ENCODE measurements around the gene AHCYL2.
"Not testable (repeated sequence)": the region's sequence is repeated elsewhere in the genome, so short reads cannot be mapped to it uniquely, and the experiment has no call there.

AHCYL2 gene

DNA sequence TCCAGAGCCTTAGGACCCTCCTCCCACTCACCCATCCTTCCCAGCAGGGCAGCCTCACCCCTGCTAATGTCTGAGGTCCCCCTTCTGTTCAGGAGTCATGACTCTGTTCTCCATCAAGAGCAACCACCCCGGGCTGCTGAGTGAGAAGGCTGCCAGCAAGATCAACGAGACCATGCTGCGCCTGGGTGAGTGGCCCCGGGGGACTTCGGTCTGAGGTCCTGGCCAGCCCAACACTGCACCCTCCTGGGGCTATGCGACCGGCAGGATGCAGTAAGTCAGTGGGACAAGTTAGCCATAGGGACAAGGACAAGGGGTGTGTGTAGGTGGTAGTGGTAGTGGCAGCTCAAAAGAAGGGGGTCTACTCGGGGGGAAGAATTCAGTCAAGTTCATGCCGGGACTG lies 16.2 kb upstream of the AHCYL2 start:
- in situ Hi-C loops (cut with HindIII; ENCODE audit: low sequenced_read_pairs) = no loop called here

- in situ Hi-C loops (cut with HindIII; ENCODE audit: low sequenced_read_pairs) = no loop called here
Observed at GRCh38 chr7:129209067-129209926, 15.5 kb upstream of the AHCYL2 start.

DNA sequence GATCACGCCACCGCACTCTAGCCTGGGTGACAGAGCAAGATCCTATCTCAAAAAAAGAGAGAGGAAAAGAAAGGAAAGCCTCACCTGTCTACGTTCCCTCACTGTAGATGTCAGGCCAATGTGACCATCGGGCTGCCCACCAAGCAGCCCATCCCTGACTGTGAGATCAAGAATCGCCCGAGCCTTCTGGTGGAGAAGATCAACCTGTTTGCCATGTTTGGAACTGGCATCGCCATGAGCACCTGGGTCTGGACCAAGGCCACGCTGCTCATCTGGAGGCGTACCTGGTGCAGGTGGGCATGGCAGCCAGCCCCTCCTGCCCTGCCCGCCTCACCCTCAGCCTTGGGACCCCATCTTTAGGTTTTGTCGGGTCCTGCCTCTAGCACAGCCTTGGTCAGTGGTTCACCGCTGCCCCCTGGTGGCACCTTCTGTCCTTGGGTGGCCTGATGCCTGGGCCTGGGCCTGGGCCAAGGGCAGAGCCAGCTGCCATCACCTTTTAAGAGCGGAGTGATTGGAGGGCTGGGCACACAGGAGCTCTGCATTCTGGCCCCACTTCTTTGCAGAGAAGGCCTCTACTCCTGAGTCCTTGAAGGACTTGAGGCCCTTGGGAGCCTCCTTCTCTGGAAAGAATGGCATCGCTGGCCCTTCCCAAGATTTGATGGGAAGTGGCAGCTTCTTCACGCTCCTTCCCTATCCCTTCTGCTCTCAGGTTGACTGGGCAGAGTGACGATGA lies 14.4 kb upstream of the AHCYL2 start:
- in situ Hi-C loops (cut with HindIII; ENCODE audit: low sequenced_read_pairs) = loop anchor here (5.0 kb wide), 1 partner anchor 87 kb away; no protein-coding TSS in a partner anchor

GRCh38 chr7:129210989-129211312 lies 13.9 kb upstream of the AHCYL2 start:
- in situ Hi-C loops (cut with HindIII; ENCODE audit: low sequenced_read_pairs) = loop anchor here (5.0 kb wide), 1 partner anchor 86 kb away; no protein-coding TSS in a partner anchor

DNA sequence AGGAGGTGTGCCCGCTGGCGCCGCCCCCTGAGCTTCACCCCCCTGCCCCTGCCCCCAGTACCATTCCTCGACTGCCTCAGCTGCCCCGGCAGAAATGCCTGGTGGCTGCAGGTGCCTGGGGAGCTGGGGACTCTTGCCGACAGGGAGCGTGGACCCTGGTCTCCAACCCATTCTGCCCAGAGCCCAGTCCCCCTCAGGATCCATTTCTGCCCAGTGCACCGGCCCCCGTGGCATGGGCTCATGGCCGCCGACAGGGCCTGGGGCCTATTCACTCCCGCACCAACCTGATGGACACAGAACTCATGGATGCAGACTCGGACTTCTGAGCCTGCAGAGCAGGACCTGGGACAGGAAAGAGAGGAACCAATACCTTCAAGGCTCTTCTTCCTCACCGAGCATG lies 12.7 kb upstream of the AHCYL2 start:
- in situ Hi-C loops (cut with HindIII; ENCODE audit: low sequenced_read_pairs) = loop anchor here (5.0 kb wide), 1 partner anchor 85 kb away; no protein-coding TSS in a partner anchor

DNA sequence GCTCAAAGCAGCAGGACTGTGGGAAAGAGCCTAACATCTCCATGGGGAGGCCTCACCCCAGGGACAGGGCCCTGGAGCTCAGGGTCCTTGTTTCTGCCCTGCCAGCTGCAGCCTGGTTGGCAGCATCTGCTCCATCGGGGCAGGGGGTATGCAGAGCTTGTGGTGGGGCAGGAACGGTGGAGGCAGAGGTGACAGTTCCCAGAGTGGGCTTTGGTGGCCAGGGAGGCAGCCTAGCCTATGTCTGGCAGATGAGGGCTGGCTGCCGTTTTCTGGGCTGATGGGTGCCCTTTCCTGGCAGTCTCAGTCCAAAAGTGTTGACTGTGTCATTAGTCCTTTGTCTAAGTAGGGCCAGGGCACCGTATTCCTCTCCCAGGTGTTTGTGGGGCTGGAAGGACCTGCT lies 12.2 kb upstream of the AHCYL2 start:
- in situ Hi-C loops (cut with HindIII; ENCODE audit: low sequenced_read_pairs) = loop anchor here (5.0 kb wide), 1 partner anchor 85 kb away; no protein-coding TSS in a partner anchor

- in situ Hi-C loops (cut with HindIII; ENCODE audit: low sequenced_read_pairs) = loop anchor here (5.0 kb wide), 1 partner anchor 83 kb away; no protein-coding TSS in a partner anchor
Observed at GRCh38 chr7:129213828-129214227, 11.0 kb upstream of the AHCYL2 start.

DNA sequence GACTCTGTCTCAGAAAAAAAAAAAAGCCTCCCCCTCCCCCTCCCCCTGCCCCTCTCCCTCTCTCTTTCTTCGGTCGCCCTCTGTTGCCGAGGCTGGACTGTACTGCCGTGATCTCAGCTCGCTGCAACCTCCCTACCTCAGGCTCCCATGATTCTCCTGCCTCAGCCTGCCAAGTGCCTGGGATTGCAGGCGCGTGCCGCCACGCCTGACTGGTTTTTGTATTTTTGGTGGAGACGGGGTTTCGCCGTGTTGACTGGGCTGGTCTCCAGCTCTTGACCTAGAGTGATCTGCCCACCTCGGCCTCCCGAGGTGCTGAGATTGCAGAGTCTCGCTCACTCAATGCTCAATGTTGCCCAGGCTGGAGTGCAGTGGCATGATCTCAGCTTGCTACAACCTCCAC lies 9.1 kb upstream of the AHCYL2 start:
- in situ Hi-C loops (cut with HindIII; ENCODE audit: low sequenced_read_pairs) = not testable (repeated sequence)

- in situ Hi-C loops (cut with HindIII; ENCODE audit: low sequenced_read_pairs) = not testable (repeated sequence)
Observed at GRCh38 chr7:129216101-129216715, 8.6 kb upstream of the AHCYL2 start.

DNA sequence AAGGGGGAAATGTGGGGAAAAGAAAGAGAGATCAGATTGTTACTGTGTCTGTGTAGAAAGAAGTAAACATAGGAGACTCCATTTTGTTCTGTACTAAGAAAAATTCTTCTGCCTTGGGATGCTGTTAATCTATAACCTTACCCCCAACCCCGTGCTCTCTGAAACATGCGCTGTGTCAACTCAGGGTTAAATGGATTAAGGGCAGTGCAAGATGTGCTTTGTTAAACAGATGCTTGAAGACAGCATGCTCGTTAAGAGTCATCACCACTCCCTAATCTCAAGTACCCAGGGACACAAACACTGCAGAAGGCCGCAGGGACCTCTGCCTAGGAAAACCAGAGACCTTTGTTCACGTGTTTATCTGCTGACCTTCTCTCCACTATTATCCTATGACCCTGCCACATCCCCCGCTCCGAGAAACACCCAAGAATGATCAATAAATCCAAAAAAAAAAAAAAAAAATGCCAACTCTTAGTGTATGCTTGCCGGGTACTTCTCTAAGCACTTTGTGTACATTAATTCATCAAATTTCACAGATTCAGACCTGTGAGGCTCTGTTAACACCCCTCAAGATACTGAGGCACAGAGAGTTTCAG lies 7.9 kb upstream of the AHCYL2 start:
- in situ Hi-C loops (cut with HindIII; ENCODE audit: low sequenced_read_pairs) = not testable (repeated sequence)

DNA sequence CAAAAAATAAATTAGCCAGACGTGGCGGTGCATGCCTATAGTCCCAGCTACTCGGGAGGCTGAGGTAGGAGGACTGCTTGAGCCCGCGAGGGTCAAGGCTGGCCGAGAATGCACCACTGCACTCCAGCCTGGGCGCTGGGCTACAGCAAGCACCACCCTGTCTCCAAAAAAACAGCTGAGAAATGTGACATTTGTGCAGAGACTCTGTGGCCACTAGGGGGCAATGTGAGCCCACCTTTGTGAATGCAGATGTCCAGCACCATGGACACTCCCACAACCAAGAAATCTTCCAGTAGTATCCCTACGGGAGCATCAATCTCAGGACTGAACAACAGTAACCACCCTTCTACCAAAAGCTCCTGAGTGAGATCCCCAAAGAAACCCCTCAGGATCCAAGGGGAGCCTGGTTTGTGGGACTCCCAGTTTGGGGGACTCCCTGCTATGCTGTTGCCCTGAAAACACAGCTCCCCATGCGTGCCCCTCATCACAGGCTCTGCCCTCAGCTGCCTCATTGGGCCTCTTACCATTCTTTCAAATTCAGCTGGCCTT lies 6.2 kb upstream of the AHCYL2 start:
- in situ Hi-C loops (cut with HindIII; ENCODE audit: low sequenced_read_pairs) = no loop called here

DNA sequence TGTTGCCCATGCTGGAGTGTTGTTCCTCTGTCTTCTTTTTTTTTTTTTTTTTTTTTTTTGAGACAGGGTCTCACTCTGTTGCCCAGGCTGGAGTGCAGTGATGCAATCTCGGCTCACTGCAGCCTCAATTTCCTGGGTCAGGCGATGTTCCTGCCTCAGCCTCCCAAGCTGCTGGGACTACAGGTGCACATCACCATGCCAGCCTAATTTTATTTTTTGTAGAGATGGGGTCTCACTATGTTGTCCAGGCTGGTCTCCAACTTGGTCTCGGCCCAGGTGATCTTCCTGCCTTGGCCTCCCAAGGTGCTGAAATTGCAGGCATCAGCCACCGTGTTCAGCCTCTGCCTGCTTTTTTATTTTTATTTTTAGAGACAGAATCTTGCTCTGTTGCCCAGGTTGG lies 5.7 kb upstream of the AHCYL2 start:
- in situ Hi-C loops (cut with HindIII; ENCODE audit: low sequenced_read_pairs) = not testable (repeated sequence)

DNA sequence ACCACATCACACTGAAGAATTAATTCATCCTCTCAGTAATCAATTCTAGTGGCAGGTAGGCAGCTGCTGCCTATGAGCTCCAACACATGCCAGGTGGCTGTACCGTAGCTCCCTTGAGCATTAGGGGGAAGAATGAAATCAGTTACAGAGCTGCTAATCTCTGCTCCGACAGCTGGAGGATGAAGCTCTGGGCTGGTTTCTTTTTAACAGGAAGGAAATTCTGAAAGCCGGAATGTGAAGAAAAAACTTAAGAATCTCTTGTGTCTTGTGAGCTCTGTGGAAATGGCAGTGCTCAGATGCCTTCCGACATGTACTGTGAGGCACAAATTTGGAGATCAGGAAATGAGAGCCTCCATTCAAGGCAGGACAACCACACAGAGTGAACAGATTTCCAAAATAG lies 2.8 kb upstream of the AHCYL2 start:
- in situ Hi-C loops (cut with HindIII; ENCODE audit: low sequenced_read_pairs) = no loop called here

GRCh38 chr7:129225206-129225930 lies 538 bp downstream of the AHCYL2 start:
- in situ Hi-C loops (cut with HindIII; ENCODE audit: low sequenced_read_pairs) = no loop called here

GRCh38 chr7:129225931-129226572 lies 1.2 kb downstream of the AHCYL2 start:
- in situ Hi-C loops (cut with HindIII; ENCODE audit: low sequenced_read_pairs) = no loop called here

DNA sequence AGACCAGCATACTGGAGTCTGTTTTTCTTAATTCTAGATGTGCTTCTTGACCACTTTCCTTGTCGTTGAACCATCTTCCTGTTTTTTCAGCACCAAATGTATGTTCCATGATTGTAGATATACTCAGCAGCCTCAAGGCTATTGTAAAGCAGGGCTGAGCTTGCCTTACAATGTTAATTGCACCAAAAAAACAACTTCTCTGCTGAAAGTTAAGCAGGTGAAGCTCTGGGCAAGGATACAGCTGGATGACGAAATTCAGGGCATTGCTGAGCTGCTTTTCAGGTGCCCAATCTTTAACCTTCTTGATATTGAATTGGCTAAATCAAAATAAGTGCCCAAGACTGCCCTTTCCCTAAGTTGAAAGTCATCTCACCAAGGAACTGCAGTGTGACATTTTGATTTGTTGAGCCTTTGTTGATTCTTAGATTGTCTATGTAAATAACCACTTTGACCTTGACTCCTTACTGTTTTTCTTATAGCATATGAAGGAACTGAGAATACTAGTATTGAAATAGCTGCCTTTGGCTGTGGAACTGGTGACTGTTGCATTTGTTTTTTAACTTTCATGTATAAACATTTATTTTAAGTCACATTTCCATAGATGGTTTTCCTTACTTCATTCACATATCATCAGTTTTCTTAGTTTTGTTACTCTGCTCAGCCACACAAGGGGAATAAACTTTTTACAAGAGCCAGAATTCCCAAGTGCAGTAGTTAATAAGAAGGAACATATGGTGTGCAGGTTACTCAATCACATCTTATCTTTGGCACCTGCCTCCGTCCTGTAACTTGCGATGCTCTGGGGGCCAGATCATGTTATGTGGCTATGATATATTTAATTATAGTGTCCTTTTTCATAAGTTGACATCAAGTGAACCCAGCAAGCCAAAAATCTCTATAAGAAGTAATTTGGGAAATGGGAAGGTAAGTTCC lies 3.1 kb downstream of the AHCYL2 start:
- in situ Hi-C loops (cut with HindIII; ENCODE audit: low sequenced_read_pairs) = no loop called here

DNA sequence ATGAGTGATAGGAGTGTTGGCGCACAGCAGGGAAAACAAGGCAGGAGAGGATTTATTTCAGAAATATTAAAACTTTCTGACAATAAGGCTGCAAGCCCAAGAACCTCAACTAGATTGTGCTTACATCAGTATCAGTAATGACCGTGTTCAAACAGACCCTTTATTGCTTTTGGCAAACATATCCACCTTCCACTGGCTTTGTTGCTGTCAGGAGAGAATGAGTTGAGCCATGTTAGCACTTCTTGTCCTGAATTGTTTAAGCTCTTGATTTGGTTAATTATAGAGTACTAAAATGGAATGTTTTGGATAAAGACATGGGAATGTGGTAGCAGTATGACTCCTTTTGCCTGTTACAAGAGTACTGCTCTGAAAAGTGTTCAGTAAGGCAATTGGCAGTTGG lies 3.8 kb downstream of the AHCYL2 start:
- in situ Hi-C loops (cut with HindIII; ENCODE audit: low sequenced_read_pairs) = no loop called here

DNA sequence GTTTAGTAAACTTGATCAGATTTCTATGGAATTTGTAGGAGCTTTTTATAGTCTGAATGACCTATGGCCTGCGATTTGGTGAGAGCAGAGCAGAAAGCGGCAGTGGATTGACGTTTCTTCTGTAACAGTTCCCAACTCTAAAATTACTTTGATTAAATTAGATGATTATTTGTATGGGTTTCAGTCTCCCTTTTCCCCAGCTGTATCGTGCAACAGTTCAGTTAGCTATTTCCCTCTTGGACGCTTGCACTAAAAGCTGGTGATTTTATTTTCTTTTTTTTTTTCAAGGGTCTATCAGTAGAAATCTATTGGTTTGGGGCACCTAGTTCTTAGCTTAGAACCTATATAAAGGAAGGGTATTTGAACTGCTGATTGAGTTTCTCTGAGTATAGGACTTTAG lies 6.8 kb downstream of the AHCYL2 start:
- in situ Hi-C loops (cut with HindIII; ENCODE audit: low sequenced_read_pairs) = no loop called here

DNA sequence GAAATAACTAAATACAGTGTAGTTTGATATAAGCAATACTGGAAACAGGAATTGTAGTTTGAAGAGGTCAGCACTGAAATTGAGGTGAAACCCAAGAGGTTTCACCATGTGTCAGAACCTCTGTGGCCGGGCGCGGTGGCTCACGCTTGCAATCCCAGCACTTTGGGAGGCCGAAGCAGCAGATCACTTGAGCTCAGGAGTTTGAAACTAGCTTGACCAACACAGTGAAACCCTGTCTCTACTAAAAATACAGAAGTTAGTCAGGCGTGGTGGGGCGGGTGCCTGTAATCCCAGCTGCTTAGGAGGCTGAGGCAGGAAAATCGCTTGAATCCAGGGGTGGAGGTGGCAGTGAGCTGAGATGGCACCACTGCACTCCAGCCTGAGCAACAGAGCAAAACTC lies 13.7 kb downstream of the AHCYL2 start:
- in situ Hi-C loops (cut with HindIII; ENCODE audit: low sequenced_read_pairs) = no loop called here
